Adrenal gland (tissue), 5 donors: ENCODE measurements around the gene MYO1B.

Experiments
- POLR2A ChIP-seq, 2 donors: fragments of 450-650 bp; IDR thresholded peaks; one replicate each; pipeline ENCODE4 v1.6.1; 2017; ENCODE audit warnings: antibody characterized with exemption in 2 of 2, mild to moderate bottlenecking in 2 of 2, moderate library complexity in 1 of 2
- TF ChIP-seq, protein P1 (sequence below), 6 experiments: fragments of 450-650 bp in 4 of 6; fragments of 200-600 bp in 2 of 6; sonication (generic) in 1 of 6; IDR thresholded peaks; 1 replicate in 5 of 6; 2 replicates in 1 of 6; pipeline versions ENCODE4 v1.5.1 to v1.8.0; 2016 to 2021; ENCODE audit warnings: antibody characterized with exemption in 6 of 6, mild to moderate bottlenecking in 2 of 6, moderate library complexity in 1 of 6
- donor health status: DM: no; HTN: no; CAD: no.

DNA sequence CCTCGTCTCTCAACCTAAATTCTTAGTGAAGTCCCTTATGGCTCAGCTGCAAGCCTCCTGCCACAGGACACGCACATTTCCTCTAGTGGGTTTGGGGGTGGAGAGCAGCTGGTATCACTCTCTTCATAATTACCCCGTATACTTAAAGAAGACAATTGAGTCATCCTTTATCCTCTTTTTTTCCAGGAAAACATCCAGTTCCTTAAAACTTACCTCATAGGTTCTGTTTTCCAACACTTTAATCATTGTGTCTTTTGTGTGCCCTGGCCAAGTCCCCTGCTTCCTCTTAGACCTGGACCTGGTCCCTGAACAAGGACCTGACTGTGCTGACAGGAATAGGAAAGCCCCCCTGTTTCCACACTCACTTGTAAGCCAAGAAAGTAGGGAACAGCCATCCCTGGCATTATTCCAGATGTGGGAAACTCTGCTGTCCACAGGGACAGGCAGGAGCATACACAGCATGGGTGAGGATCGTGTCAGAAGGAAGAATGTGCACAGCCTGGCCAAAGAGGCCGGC is 42.3 kb upstream of the MYO1B start:
- no peak for TF ChIP-seq POLR2A (IDR thresholded peaks at IDR 0.05)
- TF ChIP-seq, protein P1, sequence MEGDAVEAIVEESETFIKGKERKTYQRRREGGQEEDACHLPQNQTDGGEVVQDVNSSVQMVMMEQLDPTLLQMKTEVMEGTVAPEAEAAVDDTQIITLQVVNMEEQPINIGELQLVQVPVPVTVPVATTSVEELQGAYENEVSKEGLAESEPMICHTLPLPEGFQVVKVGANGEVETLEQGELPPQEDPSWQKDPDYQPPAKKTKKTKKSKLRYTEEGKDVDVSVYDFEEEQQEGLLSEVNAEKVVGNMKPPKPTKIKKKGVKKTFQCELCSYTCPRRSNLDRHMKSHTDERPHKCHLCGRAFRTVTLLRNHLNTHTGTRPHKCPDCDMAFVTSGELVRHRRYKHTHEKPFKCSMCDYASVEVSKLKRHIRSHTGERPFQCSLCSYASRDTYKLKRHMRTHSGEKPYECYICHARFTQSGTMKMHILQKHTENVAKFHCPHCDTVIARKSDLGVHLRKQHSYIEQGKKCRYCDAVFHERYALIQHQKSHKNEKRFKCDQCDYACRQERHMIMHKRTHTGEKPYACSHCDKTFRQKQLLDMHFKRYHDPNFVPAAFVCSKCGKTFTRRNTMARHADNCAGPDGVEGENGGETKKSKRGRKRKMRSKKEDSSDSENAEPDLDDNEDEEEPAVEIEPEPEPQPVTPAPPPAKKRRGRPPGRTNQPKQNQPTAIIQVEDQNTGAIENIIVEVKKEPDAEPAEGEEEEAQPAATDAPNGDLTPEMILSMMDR (IDR thresholded peaks at IDR 0.05): no peak
